PC-9 (cell line): ENCODE results near the gene FAM20C. TPM values are rescaled to one million over a fixed set of nuclear protein-coding genes. Genes with fewer than 3 reads are reported as not detected.

Source experiments
- BruUV-seq: library from RNA; stranded (reverse); fragments of 400-500 nt; replicated peaks from 2 replicates; lab custom pipeline; 2021; lab: Mats Ljungman, UMichigan
- CTCF ChIA-PET: fragments of 300-600 bp; sonication (Branson Sonifier 250); formaldehyde crosslinking; loops from one replicate; lab custom pipeline; 2022; ENCODE audit warnings: antibody characterized with exemption; lab: Charles Lee
- POLR2A ChIA-PET: fragments of 300-600 bp; sonication (Branson Sonifier 250); formaldehyde crosslinking; loops from one replicate; lab custom pipeline; 2022; ENCODE audit warnings: antibody characterized with exemption; ENCODE audit not compliant: unreplicated experiment; lab: Charles Lee
- DNase-seq, 2 experiments: peaks; one replicate each; pipeline versions ENCODE4 v3.0.0 to v3.0.0-alpha.2; 2015 to 2022; ENCODE audit warnings: mixed read lengths in 1 of 2
- H2AFZ ChIP-seq: fragments of 200-600 bp; sonication (generic); 2 replicates; pipeline ENCODE4 v1.8.1; 2017; ENCODE audit warnings: antibody characterized with exemption
- H3F3A ChIP-seq: fragments of 200-600 bp; sonication (generic); 2 replicates; pipeline ENCODE4 v1.8.1; 2017; ENCODE audit warnings: antibody characterized with exemption, mild to moderate bottlenecking, low read depth; ENCODE audit not compliant: insufficient read depth
- H3K27ac ChIP-seq: fragments of 200-600 bp; sonication (generic); 2 replicates; pipeline ENCODE4 v1.6.1; 2016; ENCODE audit warnings: mixed run types
- H3K27me3 ChIP-seq: fragments of 200-600 bp; sonication (generic); 2 replicates; pipeline ENCODE4 v1.6.1; 2016; ENCODE audit warnings: low read depth, mixed run types; ENCODE audit not compliant: insufficient read depth
- H3K36me3 ChIP-seq: fragments of 200-600 bp; sonication (generic); 2 replicates; pipeline ENCODE4 v1.6.1; 2016; ENCODE audit warnings: low read depth, mixed run types
- H3K4me1 ChIP-seq: fragments of 200-600 bp; sonication (generic); replicated peaks from 2 replicates; pipeline ENCODE4 v1.6.1; 2016; ENCODE audit warnings: mixed run types; ENCODE audit not compliant: insufficient read depth
- H3K4me2 ChIP-seq: fragments of 200-600 bp; sonication (generic); 2 replicates; pipeline ENCODE4 v1.6.1; 2017; ENCODE audit warnings: mixed run types
- H3K4me3 ChIP-seq: fragments of 200-600 bp; sonication (generic); 2 replicates; pipeline ENCODE4 v1.6.1; 2016; ENCODE audit warnings: mixed run types
- H3K79me2 ChIP-seq: fragments of 200-600 bp; sonication (generic); 2 replicates; pipeline ENCODE4 v1.6.1; 2017; ENCODE audit warnings: low read depth, mixed run types
- H3K9me2 ChIP-seq: fragments of 200-600 bp; sonication (generic); 2 replicates; pipeline ENCODE4 v1.8.1; 2017; ENCODE audit warnings: mild to moderate bottlenecking; ENCODE audit not compliant: insufficient read depth
- H3K9me3 ChIP-seq: fragments of 200-600 bp; sonication (generic); 2 replicates; pipeline ENCODE4 v1.8.1; 2016; ENCODE audit warnings: low read depth; ENCODE audit not compliant: insufficient read depth
- H4K20me1 ChIP-seq: fragments of 200-600 bp; sonication (generic); 2 replicates; pipeline ENCODE4 v1.8.1; 2017; ENCODE audit not compliant: insufficient read depth
- CTCF ChIP-seq: fragments of 200-600 bp; sonication (generic); conservative IDR thresholded peaks from 2 replicates; pipeline ENCODE4 v1.6.1; 2017; ENCODE audit warnings: mixed run types, antibody characterized with exemption, mild to moderate bottlenecking, moderate library complexity
- EZH2 ChIP-seq: fragments of 200-600 bp; sonication (generic); IDR thresholded peaks from 2 replicates; pipeline ENCODE4 v1.8.0; 2017; ENCODE audit warnings: antibody characterized with exemption, low read depth
- intact Hi-C: fragments of 100-400 bp; cut with micrococcal nuclease; formaldehyde crosslinking; loops from one replicate; pipeline ENCODE4 v1.10.0; 2022; ENCODE audit not compliant: unreplicated experiment
- total RNA-seq: library from RNA; stranded (reverse); gene quantifications from 2 replicates; pipeline ENCODE4 v1.2.3, GENCODE V29; 2021

FAM20C gene
- total RNA-seq, 1 experiment from 2014 or later, result 31.0 TPM

GRCh38 chr7:209416-209815, 17.0 kb downstream of the FAM20C start:
- H3K9me2 ChIP-seq, result no peaks in the 10 kb centered on the region
- no peak overlapping the region for H3K4me2 ChIP-seq
- no peaks in the 10 kb centered on the region for H3F3A ChIP-seq
- no peak for DNase-seq
- H3K4me3 ChIP-seq, result no peak overlapping the region
- BruUV-seq, result no TSS peak
- H4K20me1 ChIP-seq, result no peaks in the 10 kb centered on the region
- no peaks in the 10 kb centered on the region for H3K36me3 ChIP-seq
- H2AFZ ChIP-seq, result no peak overlapping the region
- H3K9me3 ChIP-seq, result no peaks in the 10 kb centered on the region
- no peak overlapping the region for H3K27ac ChIP-seq
- no peaks in the 10 kb centered on the region for H3K27me3 ChIP-seq
- POLR2A ChIA-PET, result interaction anchor here (0.7 kb wide), 1 partner anchor 21 kb away, joined by 4 read pairs; no protein-coding TSS in a partner anchor
- no peak for TF ChIP-seq EZH2
- no peak for TF ChIP-seq CTCF
- H3K79me2 ChIP-seq, result no peaks in the 10 kb centered on the region
- H3K4me1 ChIP-seq, result no peaks in the 10 kb centered on the region
- CTCF ChIA-PET, result no interaction called here
- intact Hi-C loops, result no loop called here

- Histone ChIP-seq H3K9me2 (no peaks in the 10 kb centered on the region), H3K9me3 (no peaks in the 10 kb centered on the region), H3K79me2 (no peaks in the 10 kb centered on the region), H4K20me1 (no peaks in the 10 kb centered on the region), H3K4me1 (no peaks in the 10 kb centered on the region), H2AFZ (no peak overlapping the region), H3K4me2 (no peak overlapping the region), H3K27me3 (no peaks in the 10 kb centered on the region), H3K4me3 (no peak overlapping the region), H3F3A (no peaks in the 10 kb centered on the region), H3K36me3 (no peaks in the 10 kb centered on the region), H3K27ac (no peak overlapping the region)
- ChIA-PET POLR2A (interaction anchor here (0.7 kb wide), 1 partner anchor 20 kb away, joined by 4 read pairs; no protein-coding TSS in a partner anchor), CTCF (no interaction called here)
- no TSS peak for BruUV-seq
- no peak for DNase-seq
- intact Hi-C loops, result no loop called here
- TF ChIP-seq EZH2 (no peak), CTCF (no peak)
Observed at GRCh38 chr7:209906-210305, 17.5 kb downstream of the FAM20C start.

- Histone ChIP-seq H3K27ac (no peak overlapping the region), H3K4me3 (no peak overlapping the region), H3K4me2 (no peak overlapping the region), H2AFZ (no peak overlapping the region), H3K36me3 (no peaks in the 10 kb centered on the region), H3K27me3 (no peaks in the 10 kb centered on the region), H4K20me1 (no peaks in the 10 kb centered on the region), H3F3A (no peaks in the 10 kb centered on the region), H3K9me2 (no peaks in the 10 kb centered on the region), H3K79me2 (no peaks in the 10 kb centered on the region), H3K4me1 (no peaks in the 10 kb centered on the region), H3K9me3 (no peaks in the 10 kb centered on the region)
- ChIA-PET CTCF (no interaction called here), POLR2A (no interaction called here)
- no TSS peak for BruUV-seq
- no peak for TF ChIP-seq CTCF
- TF ChIP-seq EZH2, result no peak
- DNase-seq, result no peak
- intact Hi-C loops, result no loop called here
Observed at GRCh38 chr7:210401-210925, 18.1 kb downstream of the FAM20C start.
